ENCODE measurements around the gene LCN12.
"Not testable (repeated sequence)": the region's sequence is repeated elsewhere in the genome, so short reads cannot be mapped to it uniquely, and the experiment has no call there.

Gene LCN12

GRCh38 chr9:136988872-136989271, 36.8 kb downstream of the LCN12 start:
- no peak for DNase-seq (ENCODE audit: low read depth, low spot score)

DNA sequence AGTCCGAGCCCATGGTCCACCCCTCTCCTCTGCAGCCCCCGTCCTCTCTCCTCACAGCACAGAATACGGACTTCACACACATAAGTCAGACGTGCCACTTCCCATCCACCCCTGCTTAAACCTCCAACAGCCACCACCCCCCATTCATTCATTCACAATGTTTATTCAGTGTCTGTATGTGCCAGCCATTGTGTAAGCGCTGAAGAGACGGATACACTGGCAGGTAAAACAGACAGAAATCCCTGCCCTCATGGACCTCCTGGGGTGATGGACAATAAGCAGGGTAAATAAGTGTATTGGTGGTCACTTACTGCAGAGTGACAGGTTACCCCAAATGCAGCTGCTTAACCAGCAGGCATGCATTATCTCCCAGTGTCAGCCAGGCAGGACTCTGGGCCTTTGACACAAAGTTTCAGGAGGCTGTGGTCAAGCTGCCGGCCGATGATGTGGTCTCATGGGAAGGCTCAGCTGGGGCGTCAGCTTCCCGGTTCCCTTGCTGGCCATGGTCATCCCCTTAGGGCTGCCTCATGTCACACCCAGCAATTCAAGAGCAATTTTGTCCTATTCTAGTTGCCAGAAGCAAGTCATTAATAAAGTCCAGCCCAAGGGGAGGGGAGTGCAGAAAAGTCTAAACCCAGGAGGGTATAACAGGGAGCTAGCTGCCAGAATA, 38.3 kb downstream of the LCN12 start:
- no peak for DNase-seq (ENCODE audit: low read depth, low spot score)

GRCh38 chr9:136991993-136992818, 40.1 kb downstream of the LCN12 start, which contains the start of gene PAXX:
Gene PAXX (plus strand): TSS chr9:136992422. CDS start chr9:136992444, 22 bp downstream.
- DNase-seq (ENCODE audit: low read depth, low spot score) = peak; percentile 90

GRCh38 chr9:136992819-136993369, 40.8 kb downstream of the LCN12 start:
- no peak for DNase-seq (ENCODE audit: low read depth, low spot score)

- no peak for DNase-seq (ENCODE audit: low read depth, low spot score)
These were observed 42.3 kb downstream of the LCN12 start for GRCh38 chr9:136994180-136994887.

DNA sequence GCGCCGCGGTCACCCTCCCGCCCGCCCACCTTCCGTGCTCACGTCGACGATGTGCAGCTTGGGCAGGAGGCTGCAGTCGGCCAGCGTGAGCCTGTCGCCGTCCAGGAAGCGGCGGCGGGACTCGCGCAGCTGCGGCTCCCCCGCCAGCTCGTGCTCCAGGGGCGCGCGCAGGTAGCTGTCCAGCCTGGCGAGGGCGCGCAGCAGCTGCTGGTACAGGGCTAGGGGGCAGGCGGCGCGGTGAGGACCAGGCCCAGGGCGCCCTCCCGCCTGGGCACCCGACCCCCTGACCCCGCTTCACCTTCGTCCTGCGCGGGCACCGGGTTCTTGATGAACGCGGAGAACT, 42.8 kb downstream of the LCN12 start:
- DNase-seq (ENCODE audit: low read depth, low spot score) = no peak

DNA sequence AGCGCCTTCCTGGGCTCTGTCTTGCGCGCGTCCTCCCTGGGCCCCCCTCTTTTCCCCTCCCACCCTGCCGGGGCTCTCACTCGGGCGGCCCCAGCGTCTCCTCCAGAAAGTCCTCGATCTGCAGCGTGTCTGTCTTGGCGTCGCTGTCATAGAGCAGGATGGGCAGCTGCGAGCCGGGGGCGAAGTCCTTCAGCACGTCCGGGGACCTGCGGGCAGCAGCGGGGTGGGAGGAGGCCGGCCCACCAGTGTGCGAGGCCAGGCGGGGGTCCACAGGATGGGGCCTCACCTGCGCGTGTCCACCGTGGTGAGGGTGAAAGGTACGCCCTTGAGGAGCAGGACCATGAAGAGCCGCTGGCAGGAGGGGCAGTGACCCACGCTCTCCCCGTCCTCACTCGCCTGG, 43.3 kb downstream of the LCN12 start:
- DNase-seq (ENCODE audit: low read depth, low spot score) = no peak

- DNase-seq (ENCODE audit: low read depth, low spot score) = no peak
These were observed 43.8 kb downstream of the LCN12 start for GRCh38 chr9:136995772-136996311.

DNA sequence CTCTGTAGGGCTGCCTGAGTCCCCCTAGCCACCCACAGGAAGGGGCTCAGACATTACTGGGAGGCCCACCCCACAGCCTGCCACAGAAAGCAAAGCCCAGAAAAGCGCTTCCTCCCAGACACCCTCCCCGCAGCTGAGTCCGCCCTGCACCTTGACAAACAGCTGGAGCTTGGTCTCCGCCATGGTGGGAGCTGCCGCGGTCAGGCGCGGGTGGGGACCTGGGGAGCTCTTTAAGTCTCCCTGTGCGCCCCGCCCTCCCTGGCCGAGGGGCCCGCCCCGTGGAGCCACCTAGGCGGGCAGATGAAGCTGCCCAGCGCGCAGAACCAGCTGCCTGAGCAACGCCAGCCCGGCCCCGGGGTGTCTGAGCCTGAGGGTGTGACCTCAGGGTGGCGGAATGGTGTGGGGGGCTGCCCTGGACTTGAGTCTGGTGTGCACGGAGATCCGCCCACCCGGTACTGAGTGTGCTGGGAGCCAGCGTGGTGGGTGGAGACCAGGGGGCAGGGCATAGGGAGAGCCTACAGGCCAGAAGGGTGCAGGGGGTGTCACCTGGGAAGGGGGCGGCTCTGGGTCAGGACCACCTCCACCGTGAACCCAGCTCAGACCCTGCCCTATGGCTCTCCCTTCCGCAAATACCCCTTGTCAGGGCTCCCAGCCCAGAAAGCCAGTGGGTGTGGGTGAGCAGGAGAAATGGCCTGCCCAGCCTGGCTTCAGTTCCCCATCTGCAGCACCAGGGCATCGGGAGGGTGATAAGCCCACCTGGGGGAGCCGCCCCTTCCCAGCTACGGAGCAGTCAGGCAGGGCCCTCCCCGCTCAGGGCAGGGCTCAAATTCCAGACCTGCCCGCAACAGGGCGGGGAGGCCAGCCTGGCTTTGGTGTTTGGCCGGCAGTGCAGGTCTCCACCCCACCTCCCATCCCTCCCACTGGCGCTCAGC, 44.6 kb downstream of the LCN12 start, which contains the start of gene CLIC3:
TSS of gene CLIC3 (minus strand) at position 208 of the 932 bp plus-strand sequence. CDS start at position 183, 25 bp downstream.
- DNase-seq (ENCODE audit: low read depth, low spot score) = no peak

DNA sequence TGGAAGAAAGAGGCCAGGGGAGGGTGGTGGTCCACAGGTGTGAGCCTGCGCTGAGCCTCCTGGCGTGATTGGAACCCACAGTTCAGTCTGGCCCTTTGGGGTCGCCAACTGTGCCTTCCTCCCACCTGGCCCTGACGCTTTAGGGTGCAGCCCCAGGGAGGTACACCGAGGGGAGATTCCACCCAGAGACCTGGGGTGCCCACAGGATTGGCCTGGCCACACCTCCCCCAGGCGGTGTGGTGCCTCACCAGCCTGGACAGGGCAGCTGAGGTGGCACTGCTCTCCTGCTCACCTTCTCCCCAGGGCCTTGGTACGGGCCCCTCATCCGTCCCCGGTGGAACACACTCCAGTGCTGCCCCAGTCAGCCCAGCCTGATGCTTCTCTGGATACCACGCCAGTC, 45.3 kb downstream of the LCN12 start:
- DNase-seq (ENCODE audit: low read depth, low spot score) = no peak

GRCh38 chr9:136997830-136998234, 45.8 kb downstream of the LCN12 start:
- no peak for DNase-seq (ENCODE audit: low read depth, low spot score)

- no peak for DNase-seq (ENCODE audit: low read depth, low spot score)
These were observed 48.3 kb downstream of the LCN12 start for GRCh38 chr9:137000177-137000930.

DNA sequence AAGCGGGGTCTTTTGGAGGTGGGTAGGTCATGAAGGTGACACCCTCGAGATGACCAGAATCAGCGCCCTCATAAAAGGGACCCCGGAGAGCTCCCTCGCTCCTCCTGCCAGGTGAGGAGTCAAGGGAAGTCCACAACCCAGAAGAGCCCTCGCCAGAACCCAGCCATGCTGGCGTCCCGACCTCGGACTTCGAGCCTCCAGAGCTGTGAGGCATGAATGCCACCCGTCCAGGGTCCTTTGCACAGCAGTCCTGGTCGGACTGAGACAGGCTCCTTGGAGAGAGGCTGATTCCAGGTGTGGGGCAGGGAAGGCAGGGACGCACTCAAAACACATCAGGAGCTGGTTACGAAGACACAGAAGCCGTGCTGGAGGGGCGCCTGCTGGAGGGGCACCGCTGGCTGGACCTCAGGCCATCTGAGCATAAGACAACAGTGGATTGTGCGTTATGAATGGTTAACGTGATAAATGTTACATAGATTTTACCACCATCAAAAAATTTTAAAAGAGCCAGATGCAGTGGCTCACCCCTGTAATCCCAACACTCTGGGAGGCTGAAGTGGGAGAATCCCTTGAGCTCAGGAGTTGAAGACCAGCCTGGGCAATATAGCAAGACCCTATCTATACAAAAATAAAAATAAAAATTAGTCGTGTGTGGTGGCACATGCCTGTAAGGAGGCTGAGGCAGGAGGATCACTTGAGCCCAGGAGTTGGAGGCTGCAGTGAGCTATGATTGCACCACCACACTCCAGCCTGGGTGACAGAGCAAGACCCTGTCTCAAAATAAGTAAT, 50.0 kb downstream of the LCN12 start:
- DNase-seq (ENCODE audit: low read depth, low spot score) = no peak

GRCh38 chr9:137002646-137003041, 50.6 kb downstream of the LCN12 start:
- no peak for DNase-seq (ENCODE audit: low read depth, low spot score)

GRCh38 chr9:137004285-137004684, 52.2 kb downstream of the LCN12 start:
- DNase-seq (ENCODE audit: low read depth, low spot score) = not testable (repeated sequence)

Measured in activated naive CD8-positive, alpha-beta T cell treated with anti-CD3 and anti-CD28 coated beads, Interleukin-2, amount 50 U/mL, for 16 hours (primary cell).